ENCODE measurements around the gene RIPOR3.

The RIPOR3 gene

DNA sequence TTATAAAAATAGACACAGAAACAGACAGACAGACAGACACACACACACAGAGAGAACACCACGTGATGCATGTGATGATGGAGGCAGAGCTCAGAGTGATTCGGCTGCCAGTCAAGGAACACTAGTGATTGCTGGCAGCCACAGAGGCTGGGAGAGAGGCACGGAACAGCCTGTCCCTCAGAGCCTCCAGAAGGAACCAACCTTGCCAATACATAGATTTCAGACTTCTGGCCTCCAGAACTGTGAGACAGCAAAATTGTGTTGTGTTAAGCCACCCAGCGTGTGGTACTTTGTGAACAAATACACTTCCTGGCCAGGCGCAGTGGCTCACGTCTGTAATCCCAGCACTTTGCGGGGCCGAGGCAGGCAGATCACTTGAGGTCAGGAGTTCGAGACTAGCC is 30.5 kb upstream of the RIPOR3 start:
- H3K9me3 ChIP-seq (ENCODE audit: insufficient read depth, low read length): no peaks in the 10 kb centered on the region
- H4K20me1 ChIP-seq (ENCODE audit: low read depth, low read length): no peaks in the 10 kb centered on the region
- no peak overlapping the region for H3K4me2 ChIP-seq (ENCODE audit: low read depth, low read length, poor library complexity, severe bottlenecking)
- H3F3A ChIP-seq (ENCODE audit: insufficient read depth): no peaks in the 10 kb centered on the region
- no peak overlapping the region for H2AFZ ChIP-seq (ENCODE audit: low read depth, low read length, severe bottlenecking)
- no peaks in the 10 kb centered on the region for H3K9me2 ChIP-seq (replicated peaks; ENCODE audit: insufficient read depth, low read length)
- TF ChIP-seq EZH2phosphoT487 (conservative IDR thresholded peaks at IDR 0.05; ENCODE audit: low read length): no peak
- TF ChIP-seq, protein P1, sequence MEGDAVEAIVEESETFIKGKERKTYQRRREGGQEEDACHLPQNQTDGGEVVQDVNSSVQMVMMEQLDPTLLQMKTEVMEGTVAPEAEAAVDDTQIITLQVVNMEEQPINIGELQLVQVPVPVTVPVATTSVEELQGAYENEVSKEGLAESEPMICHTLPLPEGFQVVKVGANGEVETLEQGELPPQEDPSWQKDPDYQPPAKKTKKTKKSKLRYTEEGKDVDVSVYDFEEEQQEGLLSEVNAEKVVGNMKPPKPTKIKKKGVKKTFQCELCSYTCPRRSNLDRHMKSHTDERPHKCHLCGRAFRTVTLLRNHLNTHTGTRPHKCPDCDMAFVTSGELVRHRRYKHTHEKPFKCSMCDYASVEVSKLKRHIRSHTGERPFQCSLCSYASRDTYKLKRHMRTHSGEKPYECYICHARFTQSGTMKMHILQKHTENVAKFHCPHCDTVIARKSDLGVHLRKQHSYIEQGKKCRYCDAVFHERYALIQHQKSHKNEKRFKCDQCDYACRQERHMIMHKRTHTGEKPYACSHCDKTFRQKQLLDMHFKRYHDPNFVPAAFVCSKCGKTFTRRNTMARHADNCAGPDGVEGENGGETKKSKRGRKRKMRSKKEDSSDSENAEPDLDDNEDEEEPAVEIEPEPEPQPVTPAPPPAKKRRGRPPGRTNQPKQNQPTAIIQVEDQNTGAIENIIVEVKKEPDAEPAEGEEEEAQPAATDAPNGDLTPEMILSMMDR (IDR thresholded peaks at IDR 0.05; ENCODE audit: insufficient read depth, low read length, poor library complexity, severe bottlenecking): no peak
- no peak overlapping the region for H3K27ac ChIP-seq (ENCODE audit: low read depth, low read length)
- H3K4me3 ChIP-seq (ENCODE audit: insufficient read depth, low read length, poor library complexity, severe bottlenecking): no peak overlapping the region
- H3K36me3 ChIP-seq (ENCODE audit: low read length): no peaks in the 10 kb centered on the region
- H3K79me2 ChIP-seq (ENCODE audit: insufficient read depth, low read length): no peaks in the 10 kb centered on the region
- no peak overlapping the region for H3K9ac ChIP-seq (ENCODE audit: low read length)
- no peaks in the 10 kb centered on the region for H3K27me3 ChIP-seq (ENCODE audit: low read length)

DNA sequence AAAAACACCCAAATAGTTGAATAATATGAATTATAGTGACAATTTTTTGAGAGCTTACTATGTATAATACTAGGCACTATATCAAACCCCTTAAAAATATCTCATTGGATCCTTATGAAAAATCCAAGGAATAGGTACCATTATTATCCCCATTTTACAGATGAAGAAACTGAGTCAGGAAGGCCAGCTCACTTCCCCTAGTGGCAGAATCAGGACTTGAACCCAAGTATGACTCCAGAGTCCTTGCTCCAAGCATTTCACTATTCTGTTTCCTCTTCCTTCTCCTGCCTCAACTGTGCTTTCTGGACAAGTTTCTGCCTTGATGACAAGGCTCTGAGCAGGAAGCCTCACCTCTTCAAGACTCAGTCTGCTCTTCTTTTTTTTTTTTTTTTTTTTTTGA is 29.2 kb upstream of the RIPOR3 start:
- no peak overlapping the region for H3K4me3 ChIP-seq (ENCODE audit: insufficient read depth, low read length, poor library complexity, severe bottlenecking)
- no peak overlapping the region for H2AFZ ChIP-seq (ENCODE audit: low read depth, low read length, severe bottlenecking)
- no peaks in the 10 kb centered on the region for H3K9me3 ChIP-seq (ENCODE audit: insufficient read depth, low read length)
- H3K9me2 ChIP-seq (replicated peaks; ENCODE audit: insufficient read depth, low read length): no peaks in the 10 kb centered on the region
- TF ChIP-seq EZH2phosphoT487 (conservative IDR thresholded peaks at IDR 0.05; ENCODE audit: low read length): no peak
- TF ChIP-seq, protein P1 (IDR thresholded peaks at IDR 0.05; ENCODE audit: insufficient read depth, low read length, poor library complexity, severe bottlenecking): no peak
- no peaks in the 10 kb centered on the region for H4K20me1 ChIP-seq (ENCODE audit: low read depth, low read length)
- H3K36me3 ChIP-seq (ENCODE audit: low read length): no peaks in the 10 kb centered on the region
- H3F3A ChIP-seq (ENCODE audit: insufficient read depth): no peaks in the 10 kb centered on the region
- H3K27ac ChIP-seq (ENCODE audit: low read depth, low read length): no peak overlapping the region
- H3K4me2 ChIP-seq (ENCODE audit: low read depth, low read length, poor library complexity, severe bottlenecking): no peak overlapping the region
- H3K9ac ChIP-seq (ENCODE audit: low read length): no peak overlapping the region
- no peaks in the 10 kb centered on the region for H3K27me3 ChIP-seq (ENCODE audit: low read length)
- no peaks in the 10 kb centered on the region for H3K79me2 ChIP-seq (ENCODE audit: insufficient read depth, low read length)

DNA sequence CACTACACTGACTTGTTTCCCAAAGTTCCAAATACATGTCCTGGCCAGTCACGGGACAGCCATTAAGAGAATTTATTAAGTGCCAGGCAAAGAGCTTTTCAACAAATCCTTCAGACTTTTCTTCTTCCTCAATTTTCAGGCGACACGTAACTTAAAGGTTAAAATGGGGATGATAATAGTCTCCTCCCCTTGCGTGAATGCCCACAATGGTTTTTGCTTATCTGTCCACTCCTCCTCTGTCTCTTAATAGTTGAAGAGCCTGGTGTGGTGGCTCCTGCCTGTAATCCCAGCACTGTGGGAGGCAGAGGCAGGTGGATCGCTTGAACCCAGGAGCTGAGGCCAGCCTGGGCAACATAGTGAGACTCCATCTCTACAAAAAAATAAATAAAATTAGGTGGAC is 28.7 kb upstream of the RIPOR3 start:
- Histone ChIP-seq H3K4me2 (ENCODE audit: low read depth, low read length, poor library complexity, severe bottlenecking) (no peak overlapping the region), H2AFZ (ENCODE audit: low read depth, low read length, severe bottlenecking) (no peak overlapping the region), H3F3A (ENCODE audit: insufficient read depth) (no peaks in the 10 kb centered on the region), H3K4me3 (ENCODE audit: insufficient read depth, low read length, poor library complexity, severe bottlenecking) (no peak overlapping the region), H3K9me2 (replicated peaks; ENCODE audit: insufficient read depth, low read length) (no peaks in the 10 kb centered on the region), H3K27me3 (ENCODE audit: low read length) (no peaks in the 10 kb centered on the region), H3K79me2 (ENCODE audit: insufficient read depth, low read length) (no peaks in the 10 kb centered on the region), H3K27ac (ENCODE audit: low read depth, low read length) (no peak overlapping the region), H4K20me1 (ENCODE audit: low read depth, low read length) (no peaks in the 10 kb centered on the region), H3K9me3 (ENCODE audit: insufficient read depth, low read length) (no peaks in the 10 kb centered on the region), H3K36me3 (ENCODE audit: low read length) (no peaks in the 10 kb centered on the region), H3K9ac (ENCODE audit: low read length) (no peak overlapping the region)
- TF ChIP-seq, protein P1 (IDR thresholded peaks at IDR 0.05; ENCODE audit: insufficient read depth, low read length, poor library complexity, severe bottlenecking): no peak
- TF ChIP-seq EZH2phosphoT487 (conservative IDR thresholded peaks at IDR 0.05; ENCODE audit: low read length): no peak
